Measurements from ENCODE around the gene MAGI2.

DNA sequence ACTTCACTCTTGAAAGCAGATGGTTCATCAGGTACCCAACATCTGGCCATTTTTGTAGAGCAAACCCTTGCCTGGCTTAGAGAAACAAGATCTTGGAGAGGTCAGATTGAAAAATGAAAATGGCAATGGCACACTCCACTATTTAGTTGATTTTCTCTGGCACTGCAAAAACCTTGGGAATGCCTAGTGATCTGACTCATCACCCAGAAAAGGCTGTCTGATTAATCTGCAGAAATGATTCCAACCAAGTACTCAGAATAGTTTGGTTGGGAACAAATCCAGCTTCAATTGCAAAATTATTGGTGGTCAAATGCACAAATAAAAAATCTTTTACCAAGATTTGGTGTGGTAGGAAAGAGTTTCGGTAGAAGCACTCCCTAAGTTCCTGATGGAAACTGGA is 1303.7 kb downstream of the MAGI2 start:
- TF ChIP-seq POLR2A (IDR thresholded peaks at IDR 0.05; ENCODE audit: low read length) = no peak
- TF ChIP-seq GATA1 (IDR thresholded peaks at IDR 0.05; ENCODE audit: low read depth, low read length) = no peak
